IPS-20b (cell line): ENCODE data around the gene S100A8.

ENCODE experiments used
- H3K27ac ChIP-seq: one replicate; pipeline ENCODE4 v1.5.1; 2013; ENCODE audit warnings: low read length
- H3K27me3 ChIP-seq: 2 replicates; pipeline ENCODE4 v1.6.1; 2013; ENCODE audit warnings: mild to moderate bottlenecking, low read length, inconsistent platforms; ENCODE audit not compliant: insufficient read depth
- H3K36me3 ChIP-seq: 2 replicates; pipeline ENCODE4 v1.6.1; 2013; ENCODE audit warnings: low read depth, mild to moderate bottlenecking, inconsistent platforms, low read length, moderate library complexity; ENCODE audit not compliant: insufficient read depth
- H3K4me1 ChIP-seq: 2 replicates; pipeline ENCODE4 v1.6.1; 2013; ENCODE audit warnings: mild to moderate bottlenecking, control low read depth, inconsistent platforms, low read length, moderate library complexity; ENCODE audit not compliant: insufficient read depth
- H3K4me3 ChIP-seq: 2 replicates; pipeline ENCODE4 v1.5.1; 2013; ENCODE audit warnings: mild to moderate bottlenecking, low read length, inconsistent platforms
- H3K9ac ChIP-seq: 2 replicates; pipeline ENCODE4 v1.6.1; 2013; ENCODE audit warnings: low read depth, mild to moderate bottlenecking, inconsistent platforms, low read length, moderate library complexity
- H3K9me3 ChIP-seq: 2 replicates; pipeline ENCODE4 v1.6.1; 2013; ENCODE audit warnings: mild to moderate bottlenecking, low read depth, low read length, inconsistent platforms; ENCODE audit not compliant: insufficient read depth

S100A8 gene

DNA sequence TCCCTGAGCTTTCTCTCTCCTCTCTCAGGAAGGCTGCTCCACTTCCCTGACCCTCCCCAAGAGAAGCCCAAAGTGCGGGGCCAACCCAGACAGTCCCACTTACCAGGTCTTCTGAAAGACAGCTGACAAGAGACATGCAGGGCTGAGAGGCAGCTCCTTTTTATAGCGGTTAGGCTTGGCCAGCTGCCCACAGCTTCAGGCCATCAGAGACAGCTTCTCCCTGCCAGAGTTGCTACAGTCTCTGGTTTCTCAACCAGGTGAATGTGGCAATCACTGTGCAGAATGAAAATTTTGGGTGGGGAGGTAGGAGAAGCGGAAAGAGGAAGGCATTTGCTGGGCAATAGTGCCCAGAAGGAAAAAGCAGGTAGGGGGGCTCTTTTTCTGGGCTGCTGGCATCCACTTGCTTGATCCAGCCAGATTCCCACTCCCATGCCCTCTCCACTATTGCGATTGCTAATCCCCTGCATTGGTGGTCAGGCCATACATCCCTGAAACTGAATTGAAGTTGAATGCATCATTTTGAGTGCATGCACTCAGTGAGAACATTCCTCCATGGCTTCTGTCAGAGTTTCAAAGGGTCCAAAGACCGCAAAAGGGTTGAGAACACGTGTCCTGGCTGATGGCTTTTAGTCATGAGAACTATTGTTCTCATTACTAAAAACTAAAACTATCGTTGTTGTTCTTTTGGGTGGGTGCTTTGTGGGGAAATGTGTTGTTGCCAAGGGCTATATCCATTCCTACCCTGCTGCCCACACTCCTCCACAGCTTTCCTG, at the start of gene S100A8:
Gene S100A8, minus strand, starts transcription at position 136 of the 773 bp plus-strand sequence. CDS start 538 bp downstream, outside the sequence.
- Histone ChIP-seq H3K4me1 (no peaks in the 10 kb centered on the region), H3K36me3 (no peaks in the 10 kb centered on the region), H3K4me3 (no peak within 1 kb of the TSS), H3K27me3 (no peaks in the 10 kb centered on the region), H3K9me3 (no peaks in the 10 kb centered on the region), H3K27ac (no peak within 1 kb of the TSS), H3K9ac (no peak within 1 kb of the TSS)

DNA sequence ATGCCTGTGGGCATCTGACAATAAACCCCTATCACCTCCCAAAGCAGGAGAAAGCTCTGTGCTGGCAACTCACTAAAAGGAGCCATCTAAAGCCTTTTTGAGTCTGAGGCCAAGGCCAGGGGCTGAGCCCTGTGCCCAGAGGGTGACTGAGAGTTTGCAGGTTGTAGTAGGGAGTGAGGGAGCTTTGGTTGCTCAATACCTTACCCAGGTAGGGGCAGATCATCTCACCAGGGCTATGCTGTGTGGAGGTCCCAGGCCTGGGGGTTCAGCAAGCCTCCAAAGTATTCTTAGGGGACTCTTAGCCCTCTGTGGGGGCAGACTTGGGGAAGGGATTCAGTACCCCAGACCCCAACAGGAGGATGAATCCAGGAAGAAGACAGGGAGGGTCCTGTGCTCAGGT, 48.4 kb upstream of the S100A8 start:
- H3K36me3 ChIP-seq, result no peaks in the 10 kb centered on the region
- no peak overlapping the region for H3K4me3 ChIP-seq
- H3K27ac ChIP-seq, result no peak overlapping the region
- H3K9ac ChIP-seq, result no peak overlapping the region
- H3K27me3 ChIP-seq, result no peaks in the 10 kb centered on the region; the same call in 1 of the 2 replicates
- no peaks in the 10 kb centered on the region for H3K4me1 ChIP-seq
- no peaks in the 10 kb centered on the region for H3K9me3 ChIP-seq

DNA sequence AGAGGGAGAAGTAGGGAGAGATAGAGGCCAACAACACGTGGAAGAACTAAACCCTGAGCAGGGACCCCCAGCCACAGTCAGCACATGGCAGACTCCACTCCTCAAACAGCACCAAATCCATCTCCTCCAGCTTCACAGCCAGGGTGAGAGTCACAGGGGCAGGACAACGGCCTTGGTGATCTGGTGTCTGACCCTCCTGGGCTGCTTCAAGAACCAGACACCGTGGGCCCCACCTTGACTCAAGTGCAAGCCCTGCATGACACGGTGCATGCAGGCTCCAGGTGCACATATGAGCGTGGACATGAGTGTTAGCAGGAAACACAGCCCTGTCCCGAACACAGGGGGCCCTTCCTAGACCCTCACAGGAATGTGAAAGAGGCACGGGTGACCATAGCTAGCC, 47.7 kb upstream of the S100A8 start:
- H3K9me3 ChIP-seq, result no peaks in the 10 kb centered on the region
- no peaks in the 10 kb centered on the region; the same call in 1 of the 2 replicates for H3K27me3 ChIP-seq
- no peak overlapping the region for H3K4me3 ChIP-seq
- no peaks in the 10 kb centered on the region for H3K4me1 ChIP-seq
- no peaks in the 10 kb centered on the region for H3K36me3 ChIP-seq
- no peak overlapping the region for H3K27ac ChIP-seq
- no peak overlapping the region for H3K9ac ChIP-seq

DNA sequence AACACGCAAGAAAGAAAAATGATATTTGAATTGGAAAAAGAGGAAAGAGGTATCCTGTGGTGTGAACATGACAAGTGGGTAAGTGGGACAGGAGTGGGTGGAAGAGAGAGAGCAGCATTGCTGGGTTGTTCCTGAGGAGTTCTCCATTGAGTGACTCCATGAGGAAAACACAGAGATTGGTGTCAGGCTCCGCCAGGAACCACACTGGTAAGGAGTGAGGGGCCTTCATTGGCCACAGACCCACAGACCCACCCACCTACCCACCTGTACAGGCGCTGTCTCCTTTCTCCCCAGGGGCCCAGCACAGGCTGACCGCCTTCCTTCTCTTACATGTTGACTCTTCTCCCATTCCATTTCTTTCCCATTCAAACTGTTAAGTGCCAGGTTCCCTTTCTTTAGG, 46.4 kb upstream of the S100A8 start:
- H3K36me3 ChIP-seq, result no peaks in the 10 kb centered on the region
- H3K4me3 ChIP-seq, result no peak overlapping the region
- H3K27ac ChIP-seq, result no peak overlapping the region
- no peaks in the 10 kb centered on the region for H3K4me1 ChIP-seq
- H3K9me3 ChIP-seq, result no peaks in the 10 kb centered on the region
- no peaks in the 10 kb centered on the region; the same call in 1 of the 2 replicates for H3K27me3 ChIP-seq
- no peak overlapping the region for H3K9ac ChIP-seq

DNA sequence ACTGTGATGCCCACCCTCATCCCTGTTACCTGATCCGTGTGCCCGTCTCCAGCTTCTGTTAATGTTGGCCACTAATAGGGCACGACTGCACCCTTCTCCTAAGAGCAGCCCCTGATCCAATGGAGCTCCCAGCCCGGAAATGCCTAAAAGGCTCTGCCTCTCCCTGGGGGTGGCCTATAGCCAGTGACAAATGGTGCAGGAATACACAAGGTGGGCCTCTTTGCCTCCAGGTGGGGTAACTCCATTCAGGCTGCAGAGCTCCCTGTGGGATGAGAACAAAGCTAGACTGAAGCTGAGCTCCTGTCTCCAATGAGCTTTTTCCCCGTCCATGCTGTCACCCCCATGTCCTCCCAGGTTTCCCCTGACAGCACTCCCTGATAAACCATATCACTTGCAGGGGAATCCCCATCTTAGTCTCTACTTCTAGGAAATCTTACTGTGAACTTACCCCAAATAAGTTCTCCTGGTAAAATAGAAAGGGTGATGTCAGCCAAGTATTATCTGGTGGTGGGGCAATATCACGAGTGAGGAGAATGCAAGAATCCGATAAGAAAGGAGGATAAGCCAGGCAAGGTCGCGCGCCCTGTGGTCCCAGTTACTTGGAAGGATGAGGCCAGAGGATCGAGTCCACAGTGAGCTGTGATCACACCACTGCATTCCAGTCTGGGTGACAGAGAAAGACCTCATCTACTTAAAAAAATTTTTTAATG, 44.0 kb upstream of the S100A8 start:
- Histone ChIP-seq H3K27me3 (no peaks in the 10 kb centered on the region; the same call in 1 of the 2 replicates), H3K36me3 (no peaks in the 10 kb centered on the region), H3K9ac (no peak overlapping the region), H3K4me3 (no peak overlapping the region), H3K9me3 (no peaks in the 10 kb centered on the region), H3K27ac (no peak overlapping the region), H3K4me1 (no peaks in the 10 kb centered on the region)

DNA sequence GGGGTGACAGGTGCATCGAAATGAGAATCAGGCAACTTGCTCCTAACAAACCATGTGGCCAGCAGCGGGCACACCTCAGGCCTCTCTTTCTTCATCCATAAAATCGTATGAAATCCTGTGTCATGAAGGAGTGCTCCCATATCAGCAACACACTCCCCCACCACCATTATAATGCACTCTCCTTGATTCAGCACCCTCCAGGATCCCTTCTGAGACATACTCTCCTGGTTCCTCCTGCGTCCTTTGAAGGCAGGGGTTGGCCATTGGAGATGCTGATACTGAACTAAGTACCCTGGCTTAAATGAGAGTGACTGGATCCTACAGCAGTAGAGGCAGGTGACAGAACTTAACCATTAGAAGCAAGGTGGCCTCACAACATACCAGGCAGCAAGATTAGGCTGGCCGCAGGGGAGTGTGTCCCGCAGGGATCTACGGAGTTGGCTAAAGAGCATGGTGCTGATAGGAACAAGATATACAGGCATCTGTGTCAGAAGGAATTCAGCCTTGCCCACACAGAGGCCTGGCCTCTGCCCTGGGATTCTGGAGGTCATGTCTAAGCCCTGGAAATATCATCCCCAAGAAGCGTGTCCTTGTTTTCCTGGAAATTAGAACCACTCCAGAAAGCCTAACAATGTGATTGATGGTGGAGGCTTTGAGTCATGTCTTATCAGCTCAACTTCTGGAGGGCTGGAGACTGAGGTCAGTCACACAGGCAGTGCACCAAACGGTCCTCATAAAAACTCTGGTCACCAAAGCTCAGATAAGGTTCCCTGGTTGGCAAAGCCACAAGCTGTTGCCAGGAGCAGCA, 42.2 kb upstream of the S100A8 start:
- no peaks in the 10 kb centered on the region for H3K9me3 ChIP-seq
- H3K4me1 ChIP-seq, result no peaks in the 10 kb centered on the region
- no peak overlapping the region for H3K27ac ChIP-seq
- no peak overlapping the region for H3K9ac ChIP-seq
- H3K27me3 ChIP-seq, result no peaks in the 10 kb centered on the region; the same call in 1 of the 2 replicates
- no peak overlapping the region for H3K4me3 ChIP-seq
- no peaks in the 10 kb centered on the region for H3K36me3 ChIP-seq

DNA sequence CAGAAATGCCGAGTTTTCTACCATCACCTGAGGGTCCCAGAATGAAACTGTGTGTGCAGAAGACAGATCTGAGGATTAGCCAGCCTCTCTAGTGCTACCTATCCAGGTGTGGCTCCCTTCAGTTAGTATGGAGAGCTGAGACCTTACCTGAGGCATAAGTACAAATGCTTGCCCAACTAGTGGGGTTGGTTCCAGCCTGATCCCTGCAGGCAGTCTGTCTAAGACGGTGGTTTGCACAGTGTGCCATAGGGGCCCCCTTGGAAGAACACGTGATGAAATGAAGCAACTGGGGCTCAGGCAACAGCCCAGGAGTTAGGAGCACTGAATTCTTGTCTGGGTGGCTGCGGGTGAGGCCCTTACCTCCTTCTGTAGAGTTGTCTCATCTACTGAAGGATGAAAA, 41.1 kb upstream of the S100A8 start:
- no peak overlapping the region for H3K27ac ChIP-seq

DNA sequence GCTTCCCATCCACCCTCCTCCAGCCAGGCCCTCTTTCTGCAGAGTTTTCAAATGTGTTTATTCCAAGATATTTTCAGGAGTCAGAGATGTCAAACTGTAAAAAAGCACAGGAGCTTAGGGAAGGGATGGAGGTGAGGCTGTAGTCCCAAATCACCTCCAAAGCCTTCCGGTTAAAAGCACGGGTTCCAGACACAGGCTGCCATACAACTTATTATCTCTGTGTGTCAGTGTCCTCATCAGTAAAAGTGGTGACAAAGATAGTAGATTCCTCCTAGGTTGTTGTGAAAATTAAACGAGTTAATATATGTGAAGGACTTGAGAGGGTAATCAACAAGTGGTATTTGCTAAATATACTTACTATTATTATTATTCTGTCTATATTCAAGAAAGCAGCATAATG, 40.6 kb upstream of the S100A8 start:
- Histone ChIP-seq H3K36me3 (no peaks in the 10 kb centered on the region), H3K4me1 (no peaks in the 10 kb centered on the region), H3K27me3 (0 out of 2 replicates have a peak, but pooled peaks cover 5% of the 10 kb centered on the region), H3K9me3 (no peaks in the 10 kb centered on the region), H3K9ac (no peak overlapping the region), H3K4me3 (no peak overlapping the region), H3K27ac (no peak overlapping the region)

More for the DNA sequence above, 41.1 kb upstream of the S100A8 start:
- Histone ChIP-seq H3K4me1 (no peaks in the 10 kb centered on the region), H3K36me3 (no peaks in the 10 kb centered on the region), H3K4me3 (no peak overlapping the region), H3K9me3 (no peaks in the 10 kb centered on the region), H3K9ac (no peak overlapping the region), H3K27me3 (no peaks in the 10 kb centered on the region)

DNA sequence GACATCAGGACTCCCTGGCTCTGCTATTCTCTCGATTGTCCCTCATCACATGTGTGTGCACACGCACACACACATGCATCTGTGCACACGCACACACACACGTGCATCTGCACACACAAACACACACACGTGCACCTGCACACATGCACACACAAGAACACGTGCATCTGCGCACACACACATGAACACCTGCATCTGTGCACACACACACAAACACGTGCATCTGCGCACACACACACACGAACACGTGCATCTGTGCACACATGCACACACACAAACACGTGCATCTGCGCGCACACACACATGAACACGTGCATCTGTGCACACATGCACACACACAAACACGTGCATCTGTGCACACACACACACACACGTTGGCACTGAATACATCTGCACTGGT, 40.1 kb upstream of the S100A8 start:
- Histone ChIP-seq H3K4me1 (no peaks in the 10 kb centered on the region), H3K9ac (no peak overlapping the region), H3K4me3 (no peak overlapping the region), H3K27ac (no peak overlapping the region), H3K27me3 (0 out of 2 replicates have a peak, but pooled peaks cover 6% of the 10 kb centered on the region), H3K36me3 (no peaks in the 10 kb centered on the region), H3K9me3 (no peaks in the 10 kb centered on the region)

DNA sequence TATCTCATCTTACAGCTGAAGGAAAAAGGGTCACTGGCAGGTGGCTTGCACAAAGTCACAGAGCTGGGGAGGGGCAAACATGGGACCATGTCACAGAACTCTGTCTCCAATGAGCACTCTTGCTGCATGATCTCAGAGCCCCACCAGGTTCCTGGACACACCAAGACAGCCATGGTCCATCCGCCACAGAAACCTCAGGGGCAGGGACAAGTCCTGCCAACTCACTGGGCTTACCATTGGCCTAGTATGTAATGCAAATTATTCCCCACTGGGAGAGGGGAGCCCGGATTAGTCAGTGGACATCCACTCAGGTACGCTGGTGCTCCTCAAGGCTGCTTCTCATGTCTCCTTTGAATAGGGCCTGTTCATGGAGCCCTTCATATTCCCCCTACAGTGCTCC, 39.7 kb upstream of the S100A8 start:
- H3K27ac ChIP-seq, result no peak overlapping the region
- no peaks in the 10 kb centered on the region for H3K36me3 ChIP-seq
- no peaks in the 10 kb centered on the region for H3K4me1 ChIP-seq
- 0 out of 2 replicates have a peak, but pooled peaks cover 6% of the 10 kb centered on the region for H3K27me3 ChIP-seq
- H3K4me3 ChIP-seq, result no peak overlapping the region
- no peaks in the 10 kb centered on the region for H3K9me3 ChIP-seq
- no peak overlapping the region for H3K9ac ChIP-seq

DNA sequence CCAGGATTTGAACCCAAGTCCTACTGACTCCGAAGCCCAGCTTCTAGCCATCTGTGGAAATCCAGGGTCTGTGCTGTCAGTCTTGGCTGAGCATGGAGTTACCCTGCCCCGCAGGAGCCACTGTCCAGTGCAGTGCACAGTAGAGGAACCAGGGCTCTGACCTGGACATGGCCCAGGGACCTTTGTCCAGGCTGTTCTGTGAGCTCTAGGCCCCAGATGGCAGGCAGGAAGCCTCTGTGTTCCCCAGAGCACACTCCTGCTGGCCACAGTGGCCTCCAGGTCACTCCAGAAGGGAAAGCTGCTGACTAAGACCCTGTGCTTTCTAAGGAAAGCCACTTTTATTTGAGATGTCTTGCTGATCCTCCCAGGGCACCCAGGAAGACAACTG, 39.3 kb upstream of the S100A8 start:
- Histone ChIP-seq H3K27me3 (0 out of 2 replicates have a peak, but pooled peaks cover 6% of the 10 kb centered on the region), H3K9ac (no peak overlapping the region), H3K36me3 (no peaks in the 10 kb centered on the region), H3K9me3 (no peaks in the 10 kb centered on the region), H3K4me1 (no peaks in the 10 kb centered on the region), H3K4me3 (no peak overlapping the region), H3K27ac (no peak overlapping the region)
